Stomach smooth muscle (tissue), 2 donors: ENCODE measurements around the gene SIGLEC7.
"Not testable (repeated sequence)": the region's sequence is repeated elsewhere in the genome, so short reads cannot be mapped to it uniquely, and the experiment has no call there.

ENCODE experiments used
- H3K27ac ChIP-seq: one replicate; pipeline ENCODE4 v1.7.0; 2013; ENCODE audit warnings: mild to moderate bottlenecking, low read length, inconsistent platforms
- H3K27me3 ChIP-seq, 2 donors: one replicate each; pipeline ENCODE4 v1.7.0; 2013; ENCODE audit warnings: low read length in 2 of 2; ENCODE audit not compliant: insufficient read depth in 2 of 2, control insufficient read depth in 1 of 2
- H3K36me3 ChIP-seq, 2 donors: one replicate each; pipeline ENCODE4 v1.7.0; 2013; ENCODE audit warnings: low read length in 2 of 2; ENCODE audit not compliant: control insufficient read depth in 2 of 2, insufficient read depth in 2 of 2
- H3K4me1 ChIP-seq: one replicate; pipeline ENCODE4 v1.7.0; 2013; ENCODE audit warnings: low read length; ENCODE audit not compliant: control insufficient read depth, insufficient read depth
- H3K4me3 ChIP-seq, 2 donors: one replicate each; pipeline ENCODE4 v1.7.0; 2013; ENCODE audit warnings: low read length in 2 of 2
- H3K9ac ChIP-seq, 2 donors: one replicate each; pipeline ENCODE4 v1.7.0; 2013; ENCODE audit warnings: low read length in 2 of 2, mild to moderate bottlenecking in 1 of 2
- H3K9me3 ChIP-seq, 2 donors: one replicate each; pipeline ENCODE4 v1.7.0; 2013; ENCODE audit warnings: low read length in 2 of 2; ENCODE audit not compliant: control insufficient read depth in 2 of 2
- donor health status: healthy.
- donor health status: Pancreatic carcinoma.

Gene SIGLEC7

DNA sequence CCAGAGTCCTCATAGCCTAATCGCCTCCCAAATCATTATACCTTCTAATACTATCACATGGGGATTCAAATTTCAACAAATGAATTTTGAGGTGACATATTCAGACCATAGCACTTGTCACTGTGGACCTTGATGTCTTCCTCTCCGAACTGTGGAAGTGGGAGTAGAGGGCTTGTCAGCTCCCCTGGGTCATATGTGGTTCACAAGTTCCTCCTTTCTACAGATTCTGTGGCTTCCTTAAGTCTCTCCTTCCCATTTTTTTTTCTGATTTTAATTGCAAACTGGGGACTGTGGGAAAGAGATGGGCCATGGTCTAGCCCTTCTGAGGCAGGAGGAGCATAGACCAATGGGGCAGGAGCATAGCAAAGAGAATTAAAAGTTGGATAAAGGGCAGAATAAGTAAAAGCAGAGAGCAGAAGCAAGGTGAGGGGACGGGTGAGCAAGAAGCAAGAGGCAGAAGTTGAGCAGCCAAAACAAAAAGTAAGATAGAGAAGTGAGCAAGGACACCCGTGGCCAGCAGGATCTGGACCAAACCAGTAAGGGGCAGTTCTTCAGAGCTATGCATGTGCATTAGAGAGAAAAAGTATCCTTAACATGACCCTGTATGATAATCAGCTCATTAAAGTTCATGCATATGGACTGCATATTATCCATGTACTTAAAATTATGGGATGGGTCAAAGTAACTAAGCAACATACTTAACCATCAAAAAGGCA lies 2.6 kb upstream of the SIGLEC7 start:
- no peaks in the 10 kb centered on the region for H3K36me3 ChIP-seq
- no peak overlapping the region for H3K4me3 ChIP-seq
- H3K9me3 ChIP-seq, result no peaks in the 10 kb centered on the region
- no peak overlapping the region for H3K27ac ChIP-seq
- peaks cover 2 to 11% of the 10 kb centered on the region in 2 donors for H3K27me3 ChIP-seq
- H3K4me1 ChIP-seq, result no peaks in the 10 kb centered on the region
- H3K9ac ChIP-seq, result no peak overlapping the region

DNA sequence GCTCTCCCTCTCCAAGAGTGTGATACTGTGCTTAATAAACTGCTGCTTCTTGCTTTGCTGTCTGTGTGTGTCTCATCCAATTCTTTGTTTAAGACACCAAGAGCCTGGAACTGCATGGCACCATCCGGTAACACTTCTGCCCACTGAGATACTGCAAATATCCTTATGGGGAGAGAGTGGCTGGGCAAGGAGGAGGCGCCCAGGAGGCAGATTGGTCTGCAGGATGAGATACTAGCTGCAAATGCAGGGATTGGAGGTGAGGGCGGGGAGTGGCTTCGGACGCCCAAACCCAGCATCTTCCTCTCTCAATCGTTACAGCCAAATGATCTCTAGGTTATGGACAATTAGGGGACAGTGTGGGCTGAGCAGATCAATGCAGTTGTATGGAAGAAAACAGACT lies 1.7 kb upstream of the SIGLEC7 start:
- no peak overlapping the region for H3K9ac ChIP-seq
- no peaks in the 10 kb centered on the region for H3K9me3 ChIP-seq
- no peak overlapping the region for H3K27ac ChIP-seq
- H3K4me3 ChIP-seq, result no peak overlapping the region
- H3K27me3 ChIP-seq, result peaks cover 2 to 13% of the 10 kb centered on the region in 2 donors
- no peaks in the 10 kb centered on the region for H3K36me3 ChIP-seq
- no peaks in the 10 kb centered on the region for H3K4me1 ChIP-seq

DNA sequence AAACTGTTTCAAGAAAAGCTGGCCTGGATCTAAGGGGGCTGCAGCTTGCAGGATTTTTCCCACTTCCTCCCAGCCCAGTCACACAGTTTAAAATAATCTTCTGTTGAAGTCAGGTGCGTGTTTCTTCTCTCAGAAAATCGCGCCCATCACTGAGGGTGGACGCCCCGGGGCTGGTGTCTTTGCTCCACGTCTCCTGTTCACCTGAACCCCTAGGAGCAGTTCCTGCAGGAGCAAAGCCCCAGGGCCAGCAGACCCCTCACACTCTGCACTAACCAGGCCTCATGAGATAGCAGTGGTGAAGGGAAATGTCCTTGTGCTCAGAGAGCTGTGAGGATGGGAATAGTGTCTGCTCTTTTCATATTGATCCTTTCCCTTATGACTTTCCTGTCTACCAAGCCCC lies 920 bp upstream of the SIGLEC7 start:
- H3K36me3 ChIP-seq, result no peaks in the 10 kb centered on the region
- no peak overlapping the region for H3K4me3 ChIP-seq
- peaks cover 2 to 13% of the 10 kb centered on the region in 2 donors for H3K27me3 ChIP-seq
- no peaks in the 10 kb centered on the region for H3K9me3 ChIP-seq
- no peak overlapping the region for H3K27ac ChIP-seq
- no peaks in the 10 kb centered on the region for H3K4me1 ChIP-seq
- H3K9ac ChIP-seq, result no peak overlapping the region

DNA sequence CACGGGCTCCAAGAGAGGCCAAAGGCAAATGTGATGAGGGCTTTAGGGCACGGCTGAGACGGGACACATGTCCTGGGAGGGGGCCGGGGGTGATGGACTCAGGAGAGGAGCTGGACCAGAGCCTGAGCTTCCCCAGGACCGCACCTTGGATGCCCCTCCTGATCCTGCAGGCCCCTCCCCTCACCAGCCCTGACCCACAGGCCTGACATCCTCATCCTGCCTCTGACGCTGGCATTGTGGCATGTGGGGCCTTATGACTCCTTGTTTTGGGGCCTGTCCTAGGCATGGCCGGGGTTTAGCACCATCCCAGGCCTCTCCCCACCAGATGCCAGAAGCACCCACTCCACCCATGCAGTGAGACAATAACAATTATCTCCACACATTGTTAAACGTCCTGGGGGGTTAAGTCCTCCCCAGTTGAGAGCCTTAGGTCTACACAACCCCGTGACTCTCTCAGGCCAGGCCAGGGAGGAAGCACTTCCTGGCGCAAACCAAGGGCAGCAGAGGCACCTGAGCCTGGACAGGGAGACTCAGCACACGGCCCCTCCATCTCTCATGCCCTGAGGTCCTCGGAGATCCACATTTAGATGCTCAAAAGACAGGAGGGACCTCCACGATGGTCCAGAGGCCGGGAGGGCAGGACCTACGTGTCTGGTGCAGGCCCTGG lies 841 bp downstream of the SIGLEC7 start:
- not testable (repeated sequence) for H3K9me3 ChIP-seq, H3K36me3 ChIP-seq, H3K4me1 ChIP-seq, H3K9ac ChIP-seq, H3K27me3 ChIP-seq, H3K27ac ChIP-seq, H3K4me3 ChIP-seq

- H3K36me3 ChIP-seq, result no peaks in the 10 kb centered on the region
- H3K27me3 ChIP-seq, result peaks cover 2 to 9% of the 10 kb centered on the region in 2 donors
- no peak overlapping the region for H3K27ac ChIP-seq
- H3K4me3 ChIP-seq, result no peak overlapping the region
- no peaks in the 10 kb centered on the region for H3K4me1 ChIP-seq
- no peaks in the 10 kb centered on the region for H3K9me3 ChIP-seq
- no peak overlapping the region for H3K9ac ChIP-seq
These were observed 1.4 kb downstream of the SIGLEC7 start for GRCh38 chr19:51143486-51143885.

DNA sequence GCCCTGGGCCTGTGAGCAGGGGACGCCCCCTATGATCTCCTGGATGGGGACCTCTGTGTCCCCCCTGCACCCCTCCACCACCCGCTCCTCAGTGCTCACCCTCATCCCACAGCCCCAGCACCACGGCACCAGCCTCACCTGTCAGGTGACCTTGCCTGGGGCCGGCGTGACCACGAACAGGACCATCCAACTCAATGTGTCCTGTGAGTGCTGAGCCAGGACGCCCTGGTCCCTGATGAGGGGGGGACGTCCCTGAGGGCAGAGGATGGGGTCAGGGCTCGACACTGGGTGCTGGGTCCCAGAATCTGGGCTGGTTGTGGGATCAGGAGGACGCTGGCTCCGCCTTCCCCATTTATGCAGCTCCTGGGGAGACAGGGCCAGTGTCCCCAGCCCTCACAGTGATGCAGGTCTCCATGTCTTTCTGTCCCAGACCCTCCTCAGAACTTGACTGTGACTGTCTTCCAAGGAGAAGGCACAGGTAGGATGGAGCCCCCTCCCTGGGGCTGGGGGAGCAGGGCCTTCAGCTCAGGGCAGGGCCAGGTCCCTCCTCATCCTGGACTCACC lies 2.5 kb downstream of the SIGLEC7 start:
- H3K9ac ChIP-seq, result no peak overlapping the region
- no peaks in the 10 kb centered on the region for H3K4me1 ChIP-seq
- no peak overlapping the region for H3K27ac ChIP-seq
- peaks cover 2 to 9% of the 10 kb centered on the region in 2 donors for H3K27me3 ChIP-seq
- no peak overlapping the region for H3K4me3 ChIP-seq
- no peaks in the 10 kb centered on the region for H3K9me3 ChIP-seq
- H3K36me3 ChIP-seq, result no peaks in the 10 kb centered on the region

GRCh38 chr19:51145916-51146493 lies 3.9 kb downstream of the SIGLEC7 start:
- Histone ChIP-seq H3K9ac (no peak overlapping the region), H3K4me1 (no peaks in the 10 kb centered on the region), H3K9me3 (no peaks in the 10 kb centered on the region), H3K4me3 (no peak overlapping the region), H3K36me3 (no peaks in the 10 kb centered on the region), H3K27me3 (peaks cover 2 to 4% of the 10 kb centered on the region in 2 donors), H3K27ac (no peak overlapping the region)

- no peak overlapping the region for H3K9ac ChIP-seq
- H3K4me3 ChIP-seq, result no peak overlapping the region
- peaks cover 0 to under 1% of the 10 kb centered on the region in 2 donors for H3K9me3 ChIP-seq
- no peaks in the 10 kb centered on the region for H3K4me1 ChIP-seq
- H3K27ac ChIP-seq, result no peak overlapping the region
- H3K36me3 ChIP-seq, result no peaks in the 10 kb centered on the region
- H3K27me3 ChIP-seq, result peaks cover 0 to 4% of the 10 kb centered on the region in 2 donors
These were observed 4.7 kb downstream of the SIGLEC7 start for GRCh38 chr19:51146751-51147150.

DNA sequence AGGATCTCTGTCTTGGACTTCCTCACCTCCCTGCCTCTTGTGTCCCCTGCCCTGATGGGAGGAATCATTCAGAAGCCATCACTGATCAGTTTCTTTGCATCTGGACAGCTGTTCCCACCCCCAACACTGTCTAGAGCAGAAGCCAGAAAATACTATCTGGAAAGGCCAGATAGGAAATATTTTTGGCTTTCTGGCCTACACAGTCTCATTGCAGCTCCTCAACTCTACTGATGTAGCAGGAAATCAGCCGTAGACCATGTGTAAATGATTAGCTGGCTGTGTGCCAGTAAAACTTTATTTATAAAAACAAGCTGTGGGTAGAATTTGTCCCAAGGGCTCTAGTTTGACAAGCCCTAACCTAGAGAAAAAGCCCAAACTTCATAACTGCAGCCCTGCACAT lies 5.6 kb downstream of the SIGLEC7 start:
- H3K9me3 ChIP-seq, result peaks cover 0 to 2% of the 10 kb centered on the region in 2 donors
- H3K36me3 ChIP-seq, result no peaks in the 10 kb centered on the region
- H3K4me1 ChIP-seq, result no peaks in the 10 kb centered on the region
- H3K4me3 ChIP-seq, result no peak overlapping the region
- peaks cover 0 to 4% of the 10 kb centered on the region in 2 donors for H3K27me3 ChIP-seq
- no peak overlapping the region for H3K27ac ChIP-seq
- H3K9ac ChIP-seq, result no peak overlapping the region

DNA sequence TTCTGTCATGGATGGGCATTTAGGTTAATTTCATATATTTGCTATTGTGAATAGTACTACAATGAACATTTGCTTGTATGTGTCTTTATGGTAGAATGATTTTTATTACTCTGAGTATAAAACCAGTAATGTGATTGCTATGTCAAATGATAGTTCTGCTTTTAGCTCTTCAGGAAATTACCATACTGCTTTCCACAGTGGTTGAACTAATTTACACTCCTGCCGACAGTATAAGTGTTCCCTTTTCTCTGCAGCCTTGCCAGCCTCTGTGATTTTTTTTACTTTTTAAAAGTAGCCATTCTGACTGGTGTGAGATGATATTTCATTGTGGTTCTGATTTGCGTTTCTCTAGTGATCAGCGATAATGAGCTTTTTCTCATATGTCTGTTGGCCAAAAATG lies 6.5 kb downstream of the SIGLEC7 start:
- H3K36me3 ChIP-seq, result no peaks in the 10 kb centered on the region
- no peak overlapping the region for H3K4me3 ChIP-seq
- peaks cover 0 to 4% of the 10 kb centered on the region in 2 donors for H3K27me3 ChIP-seq
- H3K27ac ChIP-seq, result no peak overlapping the region
- H3K9ac ChIP-seq, result no peak overlapping the region
- peaks cover 0 to 2% of the 10 kb centered on the region in 2 donors for H3K9me3 ChIP-seq
- no peaks in the 10 kb centered on the region for H3K4me1 ChIP-seq
